Measurements from ENCODE around the gene KCNH2.
A peak's percentile ranks its signal among the peaks of the same experiment; 100 is the strongest.
"Not testable (repeated sequence)": the region's sequence is repeated elsewhere in the genome, so short reads cannot be mapped to it uniquely, and the experiment has no call there.

Gene KCNH2, protein sequence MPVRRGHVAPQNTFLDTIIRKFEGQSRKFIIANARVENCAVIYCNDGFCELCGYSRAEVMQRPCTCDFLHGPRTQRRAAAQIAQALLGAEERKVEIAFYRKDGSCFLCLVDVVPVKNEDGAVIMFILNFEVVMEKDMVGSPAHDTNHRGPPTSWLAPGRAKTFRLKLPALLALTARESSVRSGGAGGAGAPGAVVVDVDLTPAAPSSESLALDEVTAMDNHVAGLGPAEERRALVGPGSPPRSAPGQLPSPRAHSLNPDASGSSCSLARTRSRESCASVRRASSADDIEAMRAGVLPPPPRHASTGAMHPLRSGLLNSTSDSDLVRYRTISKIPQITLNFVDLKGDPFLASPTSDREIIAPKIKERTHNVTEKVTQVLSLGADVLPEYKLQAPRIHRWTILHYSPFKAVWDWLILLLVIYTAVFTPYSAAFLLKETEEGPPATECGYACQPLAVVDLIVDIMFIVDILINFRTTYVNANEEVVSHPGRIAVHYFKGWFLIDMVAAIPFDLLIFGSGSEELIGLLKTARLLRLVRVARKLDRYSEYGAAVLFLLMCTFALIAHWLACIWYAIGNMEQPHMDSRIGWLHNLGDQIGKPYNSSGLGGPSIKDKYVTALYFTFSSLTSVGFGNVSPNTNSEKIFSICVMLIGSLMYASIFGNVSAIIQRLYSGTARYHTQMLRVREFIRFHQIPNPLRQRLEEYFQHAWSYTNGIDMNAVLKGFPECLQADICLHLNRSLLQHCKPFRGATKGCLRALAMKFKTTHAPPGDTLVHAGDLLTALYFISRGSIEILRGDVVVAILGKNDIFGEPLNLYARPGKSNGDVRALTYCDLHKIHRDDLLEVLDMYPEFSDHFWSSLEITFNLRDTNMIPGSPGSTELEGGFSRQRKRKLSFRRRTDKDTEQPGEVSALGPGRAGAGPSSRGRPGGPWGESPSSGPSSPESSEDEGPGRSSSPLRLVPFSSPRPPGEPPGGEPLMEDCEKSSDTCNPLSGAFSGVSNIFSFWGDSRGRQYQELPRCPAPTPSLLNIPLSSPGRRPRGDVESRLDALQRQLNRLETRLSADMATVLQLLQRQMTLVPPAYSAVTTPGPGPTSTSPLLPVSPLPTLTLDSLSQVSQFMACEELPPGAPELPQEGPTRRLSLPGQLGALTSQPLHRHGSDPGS
- 1.3 to 3.9 reads per million in 2 donors for total RNA-seq

DNA sequence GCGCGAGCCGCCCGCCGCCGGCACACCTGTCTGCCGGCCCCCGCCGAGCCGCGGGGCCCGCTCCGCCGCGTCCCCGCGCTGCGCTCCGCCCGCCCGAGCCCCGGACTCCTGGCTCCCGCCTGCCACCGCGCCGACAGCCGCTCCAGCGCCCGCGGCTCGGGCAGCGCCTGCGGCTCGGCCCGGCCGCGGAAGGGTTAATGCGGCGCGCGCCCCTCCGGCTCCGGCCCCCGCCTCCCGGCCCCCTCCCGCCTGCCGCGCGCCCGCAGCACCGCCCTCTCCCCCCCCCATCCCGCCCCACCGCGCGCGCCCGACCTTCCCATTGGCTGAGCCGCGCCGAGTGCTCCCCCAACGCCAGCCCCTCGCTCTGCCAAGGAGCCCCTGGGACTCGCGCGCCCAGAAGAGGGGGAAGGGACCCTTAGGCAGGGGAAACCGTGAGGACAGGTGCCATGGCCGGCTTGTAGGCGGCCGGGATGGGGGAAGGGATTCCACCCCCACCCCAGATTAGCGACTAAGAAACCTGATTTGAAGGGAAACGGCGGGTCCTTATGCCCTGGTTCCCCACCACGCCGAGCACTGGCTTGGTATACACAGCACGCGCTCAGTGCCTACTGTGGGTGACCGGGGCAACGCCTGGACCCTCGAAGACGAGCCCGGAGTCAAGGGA, at the start of gene KCNH2:
KCNH2 (minus strand) TSS at position 196 of the 664 bp plus-strand sequence. CDS start 408 bp downstream, outside the sequence.
- no peak for DNase-seq

DNA sequence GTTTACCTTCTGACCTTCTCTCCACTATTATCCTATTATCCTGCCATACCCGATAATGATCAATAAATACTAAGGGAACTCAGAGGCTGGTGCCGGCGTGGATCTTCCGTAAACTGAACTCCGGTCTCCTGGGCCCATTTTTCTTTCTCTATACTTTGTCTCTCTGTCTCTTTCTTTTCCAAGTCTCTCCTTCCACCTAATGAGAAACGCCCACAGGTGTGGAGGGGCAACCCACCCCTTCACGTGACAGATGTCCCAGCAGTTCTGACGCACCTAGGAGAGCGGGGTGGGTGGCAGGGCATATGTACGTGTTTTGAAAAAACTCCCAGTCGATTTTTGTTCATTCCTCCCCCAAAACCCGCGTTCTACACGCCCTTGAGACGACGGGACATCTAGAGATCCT, 49.6 kb upstream of the KCNH2 start:
- not testable (repeated sequence) for DNase-seq

DNA sequence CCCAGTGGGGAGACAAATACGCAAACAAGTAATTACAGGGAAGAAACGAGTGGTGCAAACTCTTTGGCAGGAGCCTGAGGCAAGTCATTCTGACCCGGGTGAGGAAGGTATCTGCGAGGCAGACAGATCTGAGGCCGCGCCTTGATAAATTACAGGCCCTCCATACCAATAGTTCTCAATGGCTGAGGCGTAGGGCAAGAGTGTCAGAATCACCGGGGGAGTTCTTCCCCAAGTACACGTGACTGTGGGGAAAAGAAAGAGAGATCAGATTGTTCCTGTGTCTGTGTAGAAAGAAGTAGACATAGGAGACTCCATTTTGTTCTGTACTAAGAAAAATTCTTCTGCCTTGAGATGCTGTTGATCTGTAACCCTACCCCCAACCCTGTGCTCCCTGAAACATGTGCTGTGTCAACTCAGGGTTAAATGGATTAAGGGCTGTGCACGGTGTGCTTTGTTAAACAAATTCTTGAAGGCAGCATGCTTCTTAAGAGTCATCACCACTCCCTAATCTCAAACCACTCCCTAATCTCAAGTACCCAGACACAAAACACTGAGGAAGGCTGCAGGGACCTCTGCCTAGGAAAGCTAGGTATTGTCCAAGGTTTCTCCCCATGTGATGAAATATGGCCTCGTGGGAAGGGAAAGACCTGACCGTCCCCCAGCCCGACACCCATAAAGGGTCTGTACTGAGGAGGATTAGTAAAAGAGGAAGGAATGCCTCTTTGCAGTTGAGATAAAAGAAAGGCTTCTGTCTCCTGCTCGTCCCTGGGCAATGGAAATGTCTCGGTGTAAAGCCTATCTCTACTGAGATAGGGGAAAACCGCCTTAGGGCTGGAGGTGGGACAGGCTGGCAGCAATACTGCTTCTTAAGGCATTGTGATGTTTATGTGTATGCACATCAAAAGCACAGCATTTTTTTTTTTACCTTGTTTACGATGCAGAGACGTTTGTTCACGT, 48.9 kb upstream of the KCNH2 start:
- not testable (repeated sequence) for DNase-seq

DNA sequence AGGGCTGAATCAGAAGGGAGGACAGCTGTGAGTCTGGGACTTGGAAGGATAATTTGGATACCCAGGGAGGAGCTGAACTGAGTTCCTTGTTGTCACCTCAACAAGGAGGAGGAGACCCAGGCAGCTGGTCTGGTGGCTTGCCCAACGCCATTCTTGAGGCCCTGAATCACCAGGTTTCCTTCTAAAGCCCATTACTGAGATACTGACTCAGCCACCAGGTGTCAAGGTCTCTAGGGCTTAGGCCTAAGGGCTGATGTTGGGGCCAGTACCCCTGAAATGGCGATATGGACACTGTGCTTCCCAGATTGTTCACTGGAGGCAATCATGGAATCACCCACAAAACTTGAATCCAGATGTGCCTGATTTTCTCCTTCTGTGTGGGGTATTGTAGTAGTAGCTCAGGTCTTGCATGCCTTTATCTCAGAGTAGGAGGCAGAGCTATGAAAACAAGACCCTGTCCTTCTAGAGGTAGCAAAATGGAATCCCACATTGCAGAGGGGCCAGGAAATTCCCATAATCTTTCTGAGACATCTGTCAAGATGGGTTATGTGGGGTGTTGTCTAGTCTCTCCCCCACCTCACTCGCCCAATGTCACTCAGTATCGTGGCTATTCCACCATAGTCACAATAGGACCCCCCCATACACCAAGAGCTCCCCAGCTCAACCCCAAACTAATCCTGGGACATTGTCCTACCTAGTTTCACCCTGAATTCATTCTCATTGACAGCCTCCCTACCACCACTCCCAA, 48.0 kb upstream of the KCNH2 start:
- no peak for DNase-seq

DNA sequence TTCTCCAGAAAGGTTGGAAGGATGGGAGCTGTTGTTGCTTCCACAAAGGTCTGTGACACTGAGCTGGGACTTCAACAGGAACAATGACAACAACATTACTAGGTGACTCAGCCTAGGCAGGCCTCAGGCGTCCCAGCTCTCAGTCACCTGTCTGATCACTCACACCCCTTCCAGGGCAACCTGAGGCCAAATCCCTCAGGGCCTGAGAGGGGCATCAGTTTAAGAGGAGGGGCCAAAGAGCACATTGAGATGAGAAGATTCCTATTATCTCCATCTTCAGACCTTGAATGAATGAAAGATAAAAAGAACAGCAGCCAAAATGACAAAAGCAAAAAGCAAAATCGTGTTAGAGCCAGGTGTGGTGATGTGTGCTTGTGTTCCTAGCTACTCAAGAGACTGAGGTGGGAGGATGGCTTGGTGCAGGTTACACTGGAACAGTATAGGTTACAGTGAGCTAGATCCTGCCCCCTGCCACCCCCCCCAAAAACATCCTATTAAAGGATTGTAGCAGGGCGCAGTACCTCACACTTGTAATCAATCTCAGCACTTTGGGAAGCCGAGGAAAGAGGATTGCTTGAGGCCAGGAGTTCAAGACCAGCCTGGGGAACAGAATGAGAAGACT, 46.4 kb upstream of the KCNH2 start, which contains the start of gene ATG9B:
ATG9B (minus strand) TSS at position 60 of the 622 bp plus-strand sequence. CDS start 71 bp downstream, outside the sequence.
- DNase-seq: no peak

DNA sequence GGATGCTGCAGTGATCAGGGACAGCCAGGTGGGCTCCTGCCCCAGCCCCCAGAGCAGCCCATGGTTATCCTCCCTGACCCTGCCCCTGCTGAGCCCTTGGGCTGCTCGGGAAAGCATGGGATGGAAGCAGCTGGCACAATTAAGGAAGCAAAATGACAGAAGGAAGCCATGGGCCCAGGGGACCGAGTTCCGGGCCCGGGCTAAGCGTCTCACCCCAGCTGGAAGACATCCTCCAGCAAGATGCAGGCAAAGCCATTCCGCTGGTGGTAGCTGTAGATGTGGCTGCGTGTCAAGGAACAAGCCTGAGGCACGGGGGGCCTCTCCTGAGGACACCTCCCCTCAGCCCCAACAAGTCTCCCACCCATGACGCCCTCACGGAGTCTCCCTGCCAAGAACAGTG, 45.1 kb upstream of the KCNH2 start:
- DNase-seq: no peak

DNA sequence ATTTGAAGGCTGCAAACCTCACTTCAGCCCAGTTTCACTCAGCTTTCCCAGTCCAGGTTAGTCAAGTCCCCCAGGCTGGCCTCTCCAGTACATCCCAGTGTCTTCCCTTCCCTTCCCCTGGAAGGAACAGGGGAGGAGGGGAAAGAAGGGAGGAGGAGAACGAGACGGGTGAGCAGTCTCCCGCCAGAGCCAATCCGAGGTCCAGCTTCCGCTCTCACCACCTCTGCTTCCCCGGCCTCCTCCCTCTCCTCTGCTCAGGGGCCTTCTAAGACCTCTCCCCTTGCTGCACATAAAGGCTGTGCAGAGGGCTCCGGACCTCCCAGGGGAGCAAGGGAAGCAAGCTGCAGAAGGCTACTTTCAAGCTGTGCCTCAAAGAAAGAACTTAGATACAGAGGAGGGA, 42.1 kb upstream of the KCNH2 start:
- DNase-seq: no peak

DNA sequence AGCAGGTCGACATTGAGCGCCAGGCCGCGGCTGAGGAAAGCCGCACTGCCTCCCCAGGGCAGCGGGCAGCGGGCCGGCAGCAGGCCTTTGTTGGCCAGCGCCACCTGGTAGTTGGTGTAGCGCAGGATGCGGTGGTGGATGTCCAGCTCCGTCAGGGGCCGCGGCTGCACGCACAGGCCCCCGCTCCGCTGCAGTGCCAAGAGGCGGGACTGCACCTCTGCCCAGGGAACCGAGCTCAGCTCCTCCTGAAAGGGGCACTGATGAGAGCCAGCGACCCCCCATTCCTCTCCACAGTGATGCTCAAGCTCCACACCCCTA, 41.0 kb upstream of the KCNH2 start:
- DNase-seq: no peak

DNA sequence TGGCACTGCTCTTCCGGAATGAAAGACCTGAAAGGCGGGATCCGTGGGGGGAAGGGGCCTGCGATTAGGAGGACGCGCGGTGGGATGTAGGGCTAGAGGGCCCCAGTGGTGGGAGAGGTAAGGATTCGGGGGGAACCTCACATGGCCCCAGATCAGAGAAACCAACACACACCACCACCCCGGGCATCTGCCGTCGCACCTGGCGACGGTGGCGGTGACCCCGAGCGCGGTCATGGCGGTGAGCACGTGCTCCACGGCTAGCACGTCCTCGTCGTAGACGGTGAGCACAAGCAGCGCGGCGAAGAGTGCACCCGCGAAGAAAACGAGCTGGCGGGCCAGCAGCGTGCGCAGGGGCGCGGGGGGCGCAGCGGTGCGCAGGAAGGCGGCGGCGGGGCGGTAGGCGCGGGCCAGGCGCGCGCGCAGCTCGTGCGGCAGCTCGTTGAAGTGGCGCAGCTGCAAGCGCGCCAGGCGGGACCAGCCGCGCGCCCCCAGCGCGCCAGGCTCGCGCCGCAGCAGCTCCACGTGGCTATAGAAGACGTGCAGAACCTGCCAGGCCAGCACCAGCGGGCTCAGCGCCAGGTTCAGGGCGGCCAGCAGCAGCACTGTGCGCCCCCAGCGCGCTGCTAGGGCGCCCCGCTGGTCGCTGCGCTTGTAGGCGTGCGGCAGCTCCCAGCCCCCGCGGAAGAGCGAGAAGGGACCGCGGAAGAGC, 40.5 kb upstream of the KCNH2 start:
- peak; percentile 42 for DNase-seq

DNA sequence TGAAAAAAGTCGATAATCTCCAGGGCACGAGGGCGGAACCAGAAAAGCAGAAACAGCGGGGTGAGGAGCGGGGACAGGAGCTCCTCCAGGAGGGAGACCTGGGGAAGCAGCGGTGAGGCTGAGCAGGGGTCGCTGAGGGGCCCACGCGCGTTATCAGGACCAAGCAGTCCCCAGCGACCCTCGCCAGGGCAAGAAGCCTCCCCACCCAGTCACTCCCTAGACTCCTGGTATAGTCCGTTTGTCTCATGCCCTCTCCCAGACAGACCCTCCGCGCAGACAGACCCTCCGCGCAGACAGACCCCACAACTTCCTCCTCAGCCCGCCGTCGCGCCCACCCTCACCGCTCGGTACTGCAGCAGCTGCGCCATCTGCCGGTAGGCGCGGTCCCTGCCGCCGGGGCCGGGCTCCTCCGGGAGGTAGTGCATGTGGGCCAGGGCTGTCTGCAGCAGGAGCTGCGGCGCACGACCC, 39.9 kb upstream of the KCNH2 start:
- DNase-seq: peak; percentile 55

DNA sequence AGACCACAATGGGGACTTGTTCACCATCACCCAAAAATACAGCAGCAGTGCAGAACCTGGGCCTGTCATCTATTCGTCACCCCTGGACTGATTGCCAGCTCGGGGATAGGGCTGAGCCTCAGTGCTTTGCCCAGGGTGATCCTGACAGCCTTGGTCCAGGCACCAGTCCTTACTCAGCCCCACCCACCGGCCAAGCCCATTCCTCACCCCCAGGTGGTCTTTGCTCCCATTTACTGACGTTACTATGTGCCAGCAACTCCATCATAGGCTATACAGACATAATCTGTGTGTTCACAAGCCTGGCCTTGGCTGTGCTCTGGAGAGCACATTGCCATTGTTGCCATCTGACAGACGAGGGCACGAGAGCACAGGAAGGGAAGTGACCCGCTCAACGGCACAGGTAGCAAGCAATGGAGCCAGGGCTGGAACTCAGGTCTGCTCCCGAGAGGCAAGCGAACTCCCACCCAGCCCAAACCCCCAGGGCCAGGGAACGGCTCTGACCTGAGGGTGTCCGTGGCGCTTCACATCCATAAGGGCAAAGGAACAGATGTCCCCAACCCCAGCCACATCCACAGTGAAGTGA, 39.3 kb upstream of the KCNH2 start:
- DNase-seq: no peak

DNA sequence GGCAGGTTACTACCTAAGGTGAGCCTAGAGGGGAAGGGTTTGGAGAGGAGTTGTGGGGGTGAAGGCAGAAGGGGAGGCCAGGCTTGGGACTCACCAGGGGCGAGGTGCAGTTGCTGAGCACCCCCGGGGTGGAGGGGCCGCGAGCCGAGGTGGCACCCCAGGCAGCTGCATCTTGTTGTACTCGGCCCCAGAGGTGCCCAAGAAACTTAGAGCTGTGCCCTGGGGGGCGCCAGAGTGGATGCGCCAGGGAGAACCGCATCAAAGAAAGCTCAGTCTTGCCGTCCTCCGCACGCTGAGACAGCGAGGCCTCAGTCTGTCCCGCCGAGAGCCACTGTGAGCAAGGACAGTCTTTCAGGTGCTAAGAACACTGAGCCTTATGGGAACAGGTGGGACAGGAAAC, 38.8 kb upstream of the KCNH2 start:
- no peak for DNase-seq

DNA sequence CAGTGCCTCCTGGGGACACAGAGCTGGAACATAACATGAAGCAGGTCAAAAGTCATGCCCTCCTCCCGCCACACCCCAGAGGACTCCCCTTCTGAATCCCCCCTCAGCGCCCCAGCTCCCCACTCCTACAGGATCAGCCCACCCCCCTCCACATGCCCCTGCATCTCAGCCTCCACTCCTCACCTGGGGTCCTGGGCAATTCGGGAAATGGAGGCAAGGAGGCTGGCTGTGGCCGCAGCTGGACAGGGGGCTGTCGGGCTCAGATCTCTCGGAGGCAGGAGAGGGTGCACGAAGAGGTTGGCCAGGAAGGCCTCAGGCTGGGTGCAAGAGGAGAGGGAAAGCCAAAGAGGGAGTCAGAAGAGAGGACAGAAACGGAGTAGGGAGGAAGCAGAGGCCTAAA, 38.4 kb upstream of the KCNH2 start:
- DNase-seq: no peak

DNA sequence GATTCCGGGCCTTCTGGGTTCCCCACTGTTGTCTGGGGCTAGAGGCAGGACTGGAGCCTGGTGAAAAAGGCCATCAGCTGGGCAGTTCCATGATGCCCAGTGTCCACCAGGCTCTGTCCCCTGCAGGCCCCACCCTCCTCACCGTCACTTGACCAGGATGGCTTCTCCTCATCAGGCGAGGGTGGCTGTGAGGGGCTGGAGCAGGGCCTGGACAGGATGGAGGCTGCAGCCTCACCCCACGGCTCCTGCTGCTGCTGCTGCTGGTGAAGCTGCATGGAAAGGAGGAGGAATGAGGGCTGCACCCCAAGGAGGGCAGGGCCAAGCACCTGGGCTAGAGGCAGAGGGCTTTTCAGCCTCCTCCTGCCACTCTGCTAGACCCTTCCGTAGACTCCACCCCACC, 37.8 kb upstream of the KCNH2 start:
- DNase-seq: no peak

DNA sequence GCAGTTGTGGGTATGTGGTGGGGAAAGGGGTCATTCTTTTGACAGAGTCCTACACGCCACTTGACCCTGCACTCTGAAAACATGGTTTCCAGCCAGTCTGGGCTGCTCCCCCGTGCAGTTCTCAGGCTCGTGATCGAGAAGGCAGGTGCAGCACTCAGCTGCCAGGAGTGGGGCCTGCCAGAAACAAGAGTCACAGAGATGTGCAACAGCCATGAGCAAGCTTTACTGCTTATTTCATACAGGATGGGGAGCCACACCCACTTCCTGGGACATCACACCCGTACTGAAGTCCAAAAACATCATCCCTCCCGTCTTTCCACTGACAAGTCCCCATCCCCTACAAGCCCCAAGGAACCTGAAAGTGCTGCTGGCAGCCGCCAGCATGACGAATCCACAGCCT, 36.8 kb upstream of the KCNH2 start:
- DNase-seq: no peak

DNA sequence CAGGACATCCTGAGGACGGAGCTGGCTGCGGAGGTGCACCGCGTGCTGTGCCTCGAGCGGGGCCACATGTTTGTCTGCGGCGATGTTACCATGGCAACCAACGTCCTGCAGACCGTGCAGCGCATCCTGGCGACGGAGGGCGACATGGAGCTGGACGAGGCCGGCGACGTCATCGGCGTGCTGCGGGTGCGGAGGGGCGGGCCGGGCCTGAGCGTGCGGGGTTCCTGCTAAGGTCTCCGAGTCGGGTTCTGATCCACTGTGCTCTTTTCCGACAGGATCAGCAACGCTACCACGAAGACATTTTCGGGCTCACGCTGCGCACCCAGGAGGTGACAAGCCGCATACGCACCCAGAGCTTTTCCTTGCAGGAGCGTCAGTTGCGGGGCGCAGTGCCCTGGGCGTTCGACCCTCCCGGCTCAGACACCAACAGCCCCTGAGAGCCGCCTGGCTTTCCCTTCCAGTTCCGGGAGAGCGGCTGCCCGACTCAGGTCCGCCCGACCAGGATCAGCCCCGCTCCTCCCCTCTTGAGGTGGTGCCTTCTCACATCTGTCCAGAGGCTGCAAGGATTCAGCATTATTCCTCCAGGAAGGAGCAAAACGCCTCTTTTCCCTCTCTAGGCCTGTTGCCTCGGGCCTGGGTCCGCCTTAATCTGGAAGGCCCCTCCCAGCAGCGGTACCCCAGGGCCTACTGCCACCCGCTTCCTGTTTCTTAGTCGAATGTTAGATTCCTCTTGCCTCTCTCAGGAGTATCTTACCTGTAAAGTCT, 35.8 kb upstream of the KCNH2 start:
- peak; percentile 89 for DNase-seq

DNA sequence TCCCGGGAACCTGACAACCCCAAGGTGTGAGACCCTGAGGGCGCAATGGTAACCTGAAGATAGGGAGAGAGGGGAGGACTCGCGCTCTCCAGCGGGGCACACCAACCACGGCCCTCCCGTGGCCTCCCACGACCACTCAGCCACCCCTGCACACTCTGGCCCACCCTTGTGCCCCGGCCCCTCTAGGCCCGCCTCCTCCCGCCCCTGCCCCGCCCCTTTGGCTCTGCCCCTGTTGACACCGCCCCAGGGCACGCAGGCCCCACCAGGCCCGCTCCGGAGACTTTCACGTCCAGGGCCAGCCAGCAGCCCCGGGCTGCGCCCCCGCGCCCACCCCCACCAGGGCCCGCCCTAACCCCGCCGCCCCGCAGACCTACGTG, 35.2 kb upstream of the KCNH2 start:
- no peak for DNase-seq

DNA sequence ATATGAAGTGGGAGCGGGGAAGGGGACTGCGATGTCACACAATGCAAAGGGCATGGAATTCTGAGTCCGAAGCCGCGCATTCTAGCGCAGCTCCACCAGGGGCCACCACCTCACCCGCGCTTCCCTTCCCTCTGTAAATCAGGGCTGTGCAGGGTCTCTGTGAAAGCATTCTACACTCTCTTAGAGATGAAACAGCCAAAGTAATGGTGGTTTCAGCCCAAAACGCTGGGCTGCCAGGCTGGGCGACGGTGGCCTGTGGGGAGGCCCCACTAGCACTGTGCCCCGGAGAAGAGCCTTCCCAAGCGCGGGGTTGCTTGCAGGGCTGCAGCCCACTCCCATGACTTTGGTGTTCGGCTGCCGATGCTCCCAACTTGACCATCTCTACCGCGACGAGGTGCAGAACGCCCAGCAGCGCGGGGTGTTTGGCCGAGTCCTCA, 34.8 kb upstream of the KCNH2 start:
- DNase-seq: no peak
